Ishikawa (cell line): ENCODE data around the gene PIEZO2.

Source experiments
- EP300 ChIP-seq: IDR thresholded peaks from 2 replicates; pipeline ENCODE4 v1.6.1; 2012; ENCODE audit warnings: borderline replicate concordance
- FOXM1 ChIP-seq: IDR thresholded peaks from 2 replicates; pipeline ENCODE4 v1.6.1; 2012; ENCODE audit warnings: low read depth, borderline replicate concordance
- TAF1 ChIP-seq: IDR thresholded peaks from 2 replicates; pipeline ENCODE4 v1.6.1; 2012; ENCODE audit warnings: low read depth, mild to moderate bottlenecking
- TCF12 ChIP-seq: IDR thresholded peaks from 2 replicates; pipeline ENCODE4 v1.6.1; 2012; ENCODE audit warnings: low read depth

- TF ChIP-seq TCF12 (no peak), TAF1 (no peak), FOXM1 (no peak), EP300 (no peak)
Observed at GRCh38 chr18:10850216-10850615, 299.2 kb downstream of the PIEZO2 start.
